Endothelial cell of umbilical vein (primary cell): ENCODE data around the gene RIBC1. TPM values are rescaled to one million over a fixed set of nuclear protein-coding genes. Genes with fewer than 3 reads are reported as not detected.

ENCODE experiments used
- BruUV-seq: library from RNA; stranded (reverse); fragments of 400-500 nt; replicated peaks from 2 replicates; lab custom pipeline; 2021; lab: Mats Ljungman, UMichigan
- CTCF ChIA-PET: fragments of 300-600, 350-600 bp; sonication (Branson Sonifier 250); formaldehyde crosslinking; loops from one replicate; lab custom pipeline; 2021; ENCODE audit warnings: antibody characterized with exemption, inconsistent platforms; lab: Charles Lee
- POLR2A ChIA-PET: fragments of 300-600, 350-600 bp; sonication (Branson Sonifier 250); formaldehyde crosslinking; loops from one replicate; lab custom pipeline; 2021; ENCODE audit warnings: antibody characterized with exemption, inconsistent platforms; lab: Charles Lee
- DNase-seq: peaks from one replicate; pipeline ENCODE4 v3.0.0-alpha.2; 2011; ENCODE audit warnings: low read depth, low spot score
- FAIRE-seq: peaks from 2 replicates; lab custom pipeline; 2011; peaks lifted over from hg19 to GRCh38; lab: Jason Lieb, UNC
- H2AFZ ChIP-seq: 2 replicates; pipeline ENCODE4 v1.6.0; 2012; ENCODE audit warnings: low read depth, low read length, control low read depth, inconsistent platforms
- H3K27ac ChIP-seq: 2 replicates; pipeline ENCODE4 v1.5.1; 2011; ENCODE audit warnings: low read depth, mild to moderate bottlenecking, control low read depth, low read length, moderate library complexity; ENCODE audit not compliant: insufficient read depth
- H3K27me3 ChIP-seq, 2 experiments: 2 replicates each; pipeline versions ENCODE4 v1.6.0 to v1.6.1; 2011; ENCODE audit warnings: low read length in 2 of 2, mixed read lengths in 1 of 2; ENCODE audit not compliant: control insufficient read depth in 2 of 2, insufficient read depth in 2 of 2
- H3K36me3 ChIP-seq, 2 experiments: 2 replicates in 1 of 2; 3 replicates in 1 of 2; pipeline ENCODE4 v1.5.1; 2011; ENCODE audit warnings: low read length in 2 of 2, mild to moderate bottlenecking in 1 of 2, moderate library complexity in 1 of 2; ENCODE audit not compliant: control insufficient read depth in 2 of 2, insufficient read depth in 2 of 2; ENCODE audit errors: extremely low read depth in 1 of 2
- H3K4me1 ChIP-seq: 3 replicates; pipeline ENCODE4 v1.5.1; 2011; ENCODE audit warnings: mild to moderate bottlenecking, low read length; ENCODE audit not compliant: control insufficient read depth, insufficient read depth; ENCODE audit errors: extremely low read depth
- H3K4me2 ChIP-seq: 2 replicates; pipeline ENCODE4 v1.6.1; 2011; ENCODE audit warnings: low read length, control low read depth, mixed read lengths; ENCODE audit not compliant: insufficient read depth
- H3K4me3 ChIP-seq, 3 experiments: fragments of 200-600 bp in 1 of 3; sonication (generic), shearing (Covaris generic) in 1 of 3; replicated peaks in 1 of 3; 2 replicates each; pipeline ENCODE4 v1.5.1; 2011 to 2016; ENCODE audit warnings: control low read depth in 3 of 3, low read length in 3 of 3, mild to moderate bottlenecking in 2 of 3, inconsistent platforms in 1 of 3, low read depth in 1 of 3, moderate library complexity in 1 of 3; ENCODE audit not compliant: insufficient read depth in 1 of 3
- H3K79me2 ChIP-seq: 2 replicates; pipeline ENCODE4 v1.6.0; 2012; ENCODE audit warnings: low read length, inconsistent platforms; ENCODE audit not compliant: control insufficient read depth, insufficient read depth
- H3K9ac ChIP-seq: replicated peaks from 2 replicates; pipeline ENCODE3; 2011; ENCODE audit warnings: low read length, control low read depth; ENCODE audit not compliant: insufficient read depth; ENCODE audit errors: extremely low read depth
- H3K9me1 ChIP-seq: replicated peaks from 3 replicates; pipeline ENCODE4 v1.6.0; 2011; ENCODE audit warnings: mild to moderate bottlenecking, low read length; ENCODE audit not compliant: control insufficient read depth, insufficient read depth; ENCODE audit errors: extremely low read depth
- H3K9me3 ChIP-seq: replicated peaks from 2 replicates; pipeline ENCODE4 v1.5.1; 2012; ENCODE audit warnings: low read length, inconsistent platforms; ENCODE audit not compliant: control insufficient read depth, insufficient read depth
- H4K20me1 ChIP-seq: replicated peaks from 2 replicates; pipeline ENCODE3; 2011; ENCODE audit warnings: mild to moderate bottlenecking, low read length; ENCODE audit not compliant: control insufficient read depth, insufficient read depth; ENCODE audit errors: extremely low read depth
- CTCF ChIP-seq, 2 donors: IDR thresholded peaks; 1 replicate in 1 of 2; 2 replicates in 1 of 2; pipeline ENCODE4 v1.5.1; 2011; ENCODE audit warnings: low read length in 2 of 2, mild to moderate bottlenecking in 2 of 2, moderate library complexity in 2 of 2, control low read depth in 1 of 2, inconsistent platforms in 1 of 2, low read depth in 1 of 2; ENCODE audit not compliant: insufficient read depth in 1 of 2; ENCODE audit errors: extremely low read depth in 1 of 2
- EZH2 ChIP-seq: IDR thresholded peaks from 2 replicates; pipeline ENCODE4 v1.6.1; 2012; ENCODE audit warnings: borderline replicate concordance, low read depth, mild to moderate bottlenecking, moderate library complexity, low read length, inconsistent platforms; ENCODE audit not compliant: severe bottlenecking
- FOS ChIP-seq: IDR thresholded peaks from 2 replicates; pipeline ENCODE4 v1.6.1; 2011; ENCODE audit warnings: mild to moderate bottlenecking, low read length, moderate library complexity, borderline replicate concordance; ENCODE audit not compliant: insufficient read depth
- GATA2 ChIP-seq: IDR thresholded peaks from 2 replicates; pipeline ENCODE4 v1.7.0; 2011; ENCODE audit warnings: low read depth, mild to moderate bottlenecking, moderate library complexity, mixed read lengths, low read length; ENCODE audit not compliant: insufficient read length, insufficient read depth
- JUN ChIP-seq: IDR thresholded peaks from 2 replicates; pipeline ENCODE4 v1.6.1; 2011; ENCODE audit warnings: borderline replicate concordance, low read depth; ENCODE audit not compliant: insufficient read length, insufficient read depth
- MAX ChIP-seq: IDR thresholded peaks from 2 replicates; pipeline ENCODE4 v1.6.1; 2011; ENCODE audit not compliant: insufficient read depth, insufficient read length
- MYC ChIP-seq: IDR thresholded peaks from one replicate; pipeline ENCODE4 v1.6.1; 2011; ENCODE audit warnings: mild to moderate bottlenecking, low read depth, low read length
- POLR2A ChIP-seq: IDR thresholded peaks from 2 replicates; pipeline ENCODE4 v1.6.1; 2012; ENCODE audit warnings: low read depth, mild to moderate bottlenecking, control low read depth, low read length
- POLR2AphosphoS5 ChIP-seq: IDR thresholded peaks from 2 replicates; pipeline ENCODE4 v1.6.1; 2012; ENCODE audit warnings: low read depth, mild to moderate bottlenecking, control low read depth, low read length, moderate library complexity; ENCODE audit not compliant: insufficient read depth
- dilution Hi-C: fragments of 300-500 bp; cut with MboI; formaldehyde crosslinking; loops from one replicate; pipeline ENCODE4 v1.15.0; 2019; ENCODE audit warnings: low sequenced_read_pairs; ENCODE audit not compliant: extremely low pct_ligation_motif_present
- intact Hi-C: fragments of 100-400 bp; cut with micrococcal nuclease; formaldehyde crosslinking; loops from one replicate; pipeline ENCODE4 v1.10.0; 2022
- polyA plus RNA-seq, 4 experiments: library from polyadenylated mRNA; depleted of rRNA in 3 of 4; stranded (reverse) in 3 of 4; unstranded in 1 of 4; fragments of >200 nt; gene quantifications; 2 replicates each; pipeline versions ENCODE4 v1.2.1 to v1.2.3, GENCODE V29; 2011 to 2012; ENCODE audit warnings: missing spikeins in 1 of 4
- total RNA-seq: library from RNA; stranded (reverse); gene quantifications from 2 replicates; pipeline ENCODE4 v1.2.3, GENCODE V29; 2021

RIBC1 gene
- total and polyA plus RNA-seq, 2 donors (not counting 3 experiments of a cell fraction or from before 2014, with no cell fraction given), result 0.23 to 0.86 TPM

- FAIRE-seq (no peak), DNase-seq (no peak)
- no peaks in the 10 kb centered on the region for H4K20me1 ChIP-seq
- no TSS peak for BruUV-seq
- no peak overlapping the region for H3K27ac ChIP-seq
- TF ChIP-seq MYC (no peak), FOS (no peak), JUN (no peak), CTCF (IDR thresholded peaks at IDR 0.05; ENCODE audit: extremely low read depth in 1 of 2, insufficient read depth in 1 of 2, low read depth in 1 of 2, low read length in 2 of 2) (no peak), EZH2 (no peak), POLR2A (no peak), GATA2 (no peak), MAX (no peak), POLR2AphosphoS5 (no peak)
- no peaks in the 10 kb centered on the region for H3K9me1 ChIP-seq
- H3K27me3 ChIP-seq, result no peaks in the 10 kb centered on the region
- peaks cover 2% of the 10 kb centered on the region for H3K4me1 ChIP-seq
- CTCF ChIA-PET, result no interaction called here
- dilution Hi-C loops, result no loop called here
- intact Hi-C loops, result no loop called here
- H3K4me3 ChIP-seq, result no peak overlapping the region
- H3K79me2 ChIP-seq, result peaks cover 5% of the 10 kb centered on the region
- no peaks in the 10 kb centered on the region for H3K9me3 ChIP-seq
- POLR2A ChIA-PET, result no interaction called here
- H3K4me2 ChIP-seq, result no peak overlapping the region
- no peak overlapping the region for H3K9ac ChIP-seq
- H3K36me3 ChIP-seq, result peaks cover 0 to 17% of the 10 kb centered on the region in 2 experiments
- H2AFZ ChIP-seq, result no peak overlapping the region
Measured at GRCh38 chrX:53430231-53430630, 7.6 kb downstream of the RIBC1 start.
